Muscle of back (tissue), 11 donors: Measurements from ENCODE around the gene FBLN1. TPM values are rescaled to one million over a fixed set of nuclear protein-coding genes. Genes with fewer than 3 reads are reported as not detected.
"Not testable (repeated sequence)": the region's sequence is repeated elsewhere in the genome, so short reads cannot be mapped to it uniquely, and the experiment has no call there.

Experiments
- DNase-seq, 3 donors: peaks; one replicate each; pipeline versions ENCODE4 v3.0.0 to v3.0.0-alpha.2; 2013
- polyA plus RNA-seq, 10 donors: library from polyadenylated mRNA; unstranded; fragments of 120-200 nt; gene quantifications; one replicate each; pipeline ENCODE4 v1.2.1, GENCODE V29; 2013; ENCODE audit not compliant: insufficient read length in 10 of 10

FBLN1 gene
- polyA plus RNA-seq, 10 donors, result 110 to 365 (median 157) TPM

DNA sequence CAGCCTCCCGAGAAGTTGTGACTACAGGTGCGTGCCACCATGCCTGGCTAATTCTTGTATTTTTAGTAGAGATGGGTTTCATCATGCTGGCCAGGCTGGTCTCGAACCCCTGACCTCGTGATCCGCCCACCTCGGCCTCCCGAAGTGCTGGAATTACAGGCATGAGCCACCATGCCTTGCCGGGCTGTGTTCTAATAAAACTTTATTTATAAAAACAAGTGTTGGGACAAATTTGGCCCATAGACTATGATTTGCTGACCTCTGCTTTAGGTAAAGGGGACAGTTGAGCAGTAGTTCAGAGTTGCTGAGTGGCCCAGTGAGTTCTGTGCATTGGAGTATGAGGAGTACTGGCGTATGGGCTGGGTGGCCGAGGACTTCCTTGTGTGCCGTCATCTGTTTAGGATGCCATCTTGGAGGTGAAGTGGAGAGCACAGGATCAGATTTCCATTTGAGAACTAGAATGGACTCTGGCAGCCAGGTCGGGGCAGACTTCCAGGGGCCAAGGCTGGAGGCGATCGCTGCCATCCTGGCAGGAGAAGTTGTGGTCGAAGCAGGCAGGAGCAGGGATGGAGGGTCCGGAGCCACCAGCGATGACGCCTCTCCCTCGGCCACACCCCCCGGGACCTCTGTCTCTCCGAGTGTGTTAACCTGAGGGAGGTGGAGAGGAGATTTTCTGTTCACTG is 43.8 kb downstream of the FBLN1 start:
- DNase-seq, result no peak

DNA sequence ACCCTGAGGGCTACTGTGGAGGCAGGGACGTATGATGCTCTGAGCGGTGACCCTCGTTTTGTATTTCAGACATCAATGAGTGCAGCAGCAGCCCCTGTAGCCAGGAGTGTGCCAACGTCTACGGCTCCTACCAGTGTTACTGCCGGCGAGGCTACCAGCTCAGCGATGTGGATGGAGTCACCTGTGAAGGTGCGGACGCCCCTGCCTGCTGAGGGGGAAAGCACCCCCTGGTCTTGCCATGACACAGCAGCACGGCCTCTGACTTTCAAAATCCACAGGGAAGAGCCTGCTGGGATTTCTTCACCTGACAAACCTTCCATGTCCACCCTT is 44.3 kb downstream of the FBLN1 start:
- no peak for DNase-seq

GRCh38 chr22:45547731-45548130 is 45.0 kb downstream of the FBLN1 start:
- no peak for DNase-seq

DNA sequence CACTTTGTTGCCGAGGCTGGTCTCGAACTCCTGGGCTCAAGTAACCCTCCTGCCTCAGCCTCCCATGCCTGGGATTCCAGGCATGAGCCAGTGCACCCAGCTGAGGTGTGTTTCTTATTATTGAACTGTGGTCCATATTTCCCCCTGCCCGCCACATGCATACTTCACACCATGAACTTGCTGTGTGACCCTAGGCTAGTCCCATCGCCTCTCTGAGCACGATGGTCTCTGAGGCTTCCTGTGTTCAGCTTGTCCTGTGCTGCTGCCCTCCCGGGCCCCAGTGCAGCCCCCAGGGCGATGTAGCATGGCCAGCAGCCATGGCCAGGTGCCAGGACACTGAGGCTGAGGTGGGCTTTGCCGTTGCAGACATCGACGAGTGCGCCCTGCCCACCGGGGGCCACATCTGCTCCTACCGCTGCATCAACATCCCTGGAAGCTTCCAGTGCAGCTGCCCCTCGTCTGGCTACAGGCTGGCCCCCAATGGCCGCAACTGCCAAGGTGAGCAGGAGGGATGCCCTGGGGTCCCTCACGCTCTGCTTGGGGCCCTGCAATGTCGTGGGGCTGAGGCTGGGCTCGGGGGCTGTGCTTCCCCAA is 45.7 kb downstream of the FBLN1 start:
- no peak for DNase-seq

DNA sequence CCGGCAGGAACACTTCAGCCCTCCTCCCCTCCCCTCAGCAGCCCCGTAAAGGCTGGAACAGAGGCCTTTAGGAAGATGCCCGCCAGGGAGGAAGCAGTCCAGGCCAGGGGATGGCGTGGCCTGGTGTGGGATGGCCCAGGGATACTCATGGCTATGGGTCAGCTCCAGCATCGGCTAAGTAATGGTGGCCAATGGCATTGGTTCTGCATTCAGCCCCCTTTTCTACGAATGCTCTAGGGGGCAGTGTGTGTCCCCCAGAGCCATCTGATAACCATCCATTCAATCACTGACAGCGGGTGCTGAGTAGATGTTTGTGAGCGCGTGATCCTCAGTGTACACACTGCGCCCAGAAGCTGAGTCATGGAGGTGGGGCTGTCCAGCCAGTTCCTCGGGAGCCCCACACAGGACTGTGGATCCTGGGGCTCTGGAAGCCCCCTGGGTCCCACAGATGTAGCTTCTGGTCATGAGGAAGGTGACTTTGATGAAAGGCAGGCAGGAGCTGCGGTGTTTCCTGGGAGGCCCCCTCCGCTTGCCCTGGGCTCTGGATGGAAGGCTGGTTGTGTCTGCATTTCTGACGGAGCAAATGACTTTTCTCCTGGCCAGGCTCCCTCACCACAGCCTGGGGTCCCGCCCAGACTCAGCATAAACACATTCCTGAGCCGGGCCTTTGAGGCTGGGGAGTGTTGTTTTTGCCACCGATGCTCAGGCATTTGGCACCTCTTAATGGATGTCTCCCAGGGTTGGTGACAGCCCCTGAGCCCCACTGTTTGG is 46.5 kb downstream of the FBLN1 start:
- DNase-seq, result peak in 2 of 3 donors; percentile 49 to 78

DNA sequence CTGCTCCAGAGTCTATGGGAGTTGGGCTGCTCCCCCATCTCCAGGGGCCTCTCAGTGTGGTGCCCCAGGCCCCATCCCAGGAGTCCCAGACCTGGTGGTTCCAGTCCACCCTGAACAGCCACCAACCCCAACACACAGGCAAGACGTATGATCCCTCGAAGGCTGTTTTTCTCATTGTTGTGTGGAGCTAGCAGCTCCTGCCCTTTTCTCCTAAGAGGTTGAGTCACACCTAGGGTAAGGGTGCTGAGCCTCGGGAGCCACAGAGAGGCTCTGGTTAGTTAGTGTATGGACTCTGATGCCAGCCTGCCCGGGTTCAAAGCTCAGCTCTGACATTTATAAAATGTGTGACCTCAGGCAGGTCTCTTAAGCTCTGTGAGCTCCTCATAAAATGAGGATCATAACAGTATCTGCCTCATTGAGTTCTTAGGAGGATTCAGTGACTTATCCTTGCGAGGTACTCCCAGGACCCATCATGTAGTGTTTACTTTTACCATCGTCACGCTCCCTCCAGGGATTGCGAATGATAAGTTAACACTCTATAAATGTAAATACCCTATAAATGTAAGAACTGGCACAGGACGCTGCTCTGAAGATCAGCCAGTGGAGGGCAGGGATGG is 47.2 kb downstream of the FBLN1 start:
- no peak for DNase-seq

- no peak for DNase-seq
Measured at GRCh38 chr22:45550416-45550815, 47.7 kb downstream of the FBLN1 start.

DNA sequence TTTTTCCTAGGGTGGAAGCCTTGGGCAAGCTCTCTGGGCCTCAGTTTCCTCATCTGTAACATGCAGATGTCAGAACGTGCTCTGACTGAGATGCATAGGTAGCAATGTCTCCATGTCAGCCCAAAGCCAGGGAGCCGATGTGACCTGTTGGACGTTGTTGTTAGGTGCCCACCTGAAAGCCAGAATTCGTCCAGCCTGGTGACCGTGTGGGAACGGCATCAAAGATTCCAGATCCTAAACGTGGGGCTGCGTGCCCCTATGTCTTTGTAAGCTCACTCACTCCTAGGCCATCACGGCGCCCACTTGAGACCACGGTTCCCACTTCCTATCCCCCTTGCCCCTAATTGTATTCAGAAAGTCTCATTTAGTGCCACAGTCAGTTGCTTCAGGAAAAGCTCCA is 48.2 kb downstream of the FBLN1 start:
- no peak for DNase-seq

DNA sequence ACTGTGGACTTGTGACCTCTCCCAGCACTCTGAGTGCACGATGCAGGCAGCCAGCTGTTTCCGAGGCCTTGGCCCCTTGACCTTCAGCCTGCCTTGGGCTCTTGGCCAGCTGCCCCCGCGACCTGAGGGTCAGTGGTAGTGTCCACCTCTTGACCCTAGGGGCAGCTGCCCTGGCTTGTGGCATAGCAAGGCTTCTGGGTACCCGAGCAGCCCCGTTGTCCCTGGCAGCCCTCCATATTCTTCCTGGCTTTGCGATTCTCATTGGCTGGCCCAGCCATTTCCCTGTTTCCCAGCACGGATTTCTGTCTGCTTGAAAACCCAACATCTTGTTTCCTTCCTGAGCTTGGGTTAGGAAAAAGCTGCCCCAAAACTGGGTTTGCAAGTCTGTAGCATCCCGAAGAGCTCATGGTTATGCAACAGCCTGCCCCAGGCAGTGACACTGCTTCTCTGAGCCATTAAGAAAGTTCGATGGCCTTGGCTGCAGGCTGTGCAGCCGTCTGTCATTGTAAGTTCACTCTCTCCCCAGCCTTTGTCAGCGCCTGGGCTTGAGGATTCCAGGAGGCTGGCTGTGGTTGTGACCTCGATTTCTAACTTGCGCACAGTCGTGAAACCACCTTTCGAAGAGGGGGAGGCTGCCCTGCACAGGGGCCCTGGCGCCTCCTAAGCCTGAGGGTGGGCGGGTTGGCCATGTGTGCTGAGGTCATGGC is 48.8 kb downstream of the FBLN1 start:
- DNase-seq, result peak in 1 of 3 donors; percentile 33

- no peak for DNase-seq
Measured at GRCh38 chr22:45552017-45552411, 49.3 kb downstream of the FBLN1 start.

DNA sequence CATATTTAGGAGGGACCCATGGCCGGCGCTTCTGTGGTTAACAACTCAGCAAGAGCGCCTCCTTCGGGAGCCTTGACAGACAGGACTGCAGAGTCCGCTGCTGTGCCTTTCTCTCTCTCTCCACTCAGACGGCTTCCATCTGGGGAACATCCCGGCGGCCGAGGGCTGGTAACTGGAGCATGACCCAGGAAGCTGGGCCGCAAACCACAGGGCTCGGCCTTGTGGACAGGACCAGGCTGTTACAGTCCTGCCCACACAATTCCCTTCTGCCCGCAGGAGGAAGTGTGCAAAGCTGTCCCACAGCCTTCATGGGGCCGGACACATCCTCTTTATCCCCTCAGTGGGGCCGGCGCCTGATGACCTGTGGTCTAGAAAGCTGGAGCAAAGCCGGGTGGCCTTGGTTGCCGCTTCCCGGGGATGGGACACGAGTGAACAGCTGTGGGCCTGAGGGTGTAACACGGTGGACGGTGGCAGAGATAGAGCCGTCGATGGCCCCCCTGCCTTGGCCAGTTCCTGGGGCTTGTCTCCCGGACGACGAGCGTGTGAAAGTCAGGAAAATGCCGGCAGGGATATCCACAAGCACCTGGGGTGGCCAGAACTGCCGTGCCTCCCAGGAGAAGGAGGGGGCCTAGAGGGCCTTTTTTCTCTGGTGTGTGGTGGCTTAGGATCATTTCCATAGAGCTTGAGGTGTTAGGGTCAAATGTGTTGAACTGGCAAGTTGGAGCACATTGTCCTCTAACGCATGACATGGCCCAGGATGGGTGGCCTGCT is 50.1 kb downstream of the FBLN1 start:
- DNase-seq, result peak in 2 of 3 donors; percentile 40 to 79

DNA sequence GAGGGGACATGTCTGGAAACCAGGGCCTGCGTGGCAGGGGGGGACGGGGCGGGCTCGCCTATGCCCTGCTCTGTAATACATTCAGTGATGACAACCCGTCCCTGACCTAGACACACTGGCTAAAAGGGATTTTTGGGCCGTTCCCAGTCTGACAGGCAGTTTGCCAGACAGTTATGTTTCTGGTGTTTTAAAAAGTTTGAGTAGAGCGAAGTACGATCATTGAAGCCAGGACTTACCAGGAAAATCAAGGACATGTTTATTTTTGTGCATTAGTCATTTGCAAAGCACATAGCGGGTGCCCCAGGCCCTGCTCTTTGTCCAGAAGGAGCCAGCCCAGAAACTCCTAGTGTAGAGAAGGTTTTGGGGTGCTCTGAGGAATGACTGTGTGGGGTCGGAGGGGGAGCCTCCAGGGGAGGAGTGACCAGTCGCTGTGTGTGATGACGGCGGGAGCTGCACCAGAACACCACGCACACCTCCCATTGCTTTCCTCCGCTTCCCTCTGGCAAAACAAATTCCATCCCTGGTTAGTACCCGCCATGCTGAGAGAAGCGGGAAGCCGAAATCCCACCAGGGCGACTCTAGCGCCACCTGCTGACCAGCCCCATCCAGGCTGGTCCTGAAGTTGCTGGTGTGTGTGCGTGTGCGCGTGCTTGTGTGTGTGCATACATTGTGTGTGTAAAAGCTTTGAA is 50.8 kb downstream of the FBLN1 start:
- peak; percentile 80 to 92 (median 86) for DNase-seq

DNA sequence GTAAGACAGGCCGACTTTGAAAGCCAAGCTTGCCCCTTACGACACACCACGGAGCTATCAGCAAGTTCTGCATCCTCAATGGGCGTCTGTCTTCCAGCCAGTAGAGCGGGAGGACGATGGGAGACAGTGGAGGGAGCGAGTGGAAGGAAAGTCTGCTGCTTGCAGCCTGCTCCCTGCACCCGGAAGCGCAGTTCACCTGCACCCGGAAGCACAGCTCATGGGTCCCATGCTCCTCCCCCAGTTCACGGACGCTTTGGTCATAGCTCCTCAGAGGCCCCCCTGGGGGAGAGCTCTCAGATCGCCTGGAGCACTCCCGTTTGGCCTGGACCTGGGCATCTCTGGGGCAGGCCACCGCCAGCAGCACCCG is 51.3 kb downstream of the FBLN1 start:
- no peak for DNase-seq

DNA sequence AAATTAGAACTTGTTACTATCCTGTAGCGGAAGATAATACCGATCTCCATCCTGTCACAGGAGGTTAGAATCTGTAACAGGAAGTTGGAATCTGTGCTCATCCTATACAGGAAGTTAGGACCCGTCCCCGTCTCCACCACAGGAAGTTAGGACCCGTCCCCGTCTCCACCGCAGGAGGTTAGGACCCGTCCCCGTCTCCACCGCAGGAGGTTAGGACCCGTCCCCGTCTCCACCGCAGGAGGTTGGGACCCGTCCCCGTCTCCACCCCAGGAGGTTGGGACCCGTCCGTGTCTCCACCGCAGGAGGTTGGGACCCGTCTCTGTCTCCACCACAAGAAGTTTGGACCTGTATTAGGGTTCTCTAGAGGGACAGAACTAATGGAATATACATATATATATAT is 52.2 kb downstream of the FBLN1 start:
- DNase-seq, result no peak

DNA sequence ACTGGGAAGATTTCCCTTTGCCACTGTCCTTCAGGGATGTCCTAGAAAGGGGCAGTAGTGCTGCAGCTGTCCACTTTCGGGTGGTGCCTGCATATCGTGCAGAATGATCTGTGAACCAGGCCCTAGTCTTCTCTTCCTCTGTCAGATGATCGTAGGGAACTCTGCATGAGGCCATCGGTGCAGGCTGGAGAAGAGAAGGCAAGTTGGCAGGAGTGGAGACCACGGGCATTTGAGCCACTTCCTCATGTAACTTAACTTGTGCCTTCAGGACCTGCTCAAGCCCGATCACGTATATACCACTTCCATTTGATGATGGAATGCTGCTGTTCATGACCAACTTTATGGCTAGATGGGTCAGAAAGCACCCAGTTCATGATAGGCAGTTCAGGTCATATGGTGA is 55.2 kb downstream of the FBLN1 start:
- DNase-seq, result not testable (repeated sequence)

DNA sequence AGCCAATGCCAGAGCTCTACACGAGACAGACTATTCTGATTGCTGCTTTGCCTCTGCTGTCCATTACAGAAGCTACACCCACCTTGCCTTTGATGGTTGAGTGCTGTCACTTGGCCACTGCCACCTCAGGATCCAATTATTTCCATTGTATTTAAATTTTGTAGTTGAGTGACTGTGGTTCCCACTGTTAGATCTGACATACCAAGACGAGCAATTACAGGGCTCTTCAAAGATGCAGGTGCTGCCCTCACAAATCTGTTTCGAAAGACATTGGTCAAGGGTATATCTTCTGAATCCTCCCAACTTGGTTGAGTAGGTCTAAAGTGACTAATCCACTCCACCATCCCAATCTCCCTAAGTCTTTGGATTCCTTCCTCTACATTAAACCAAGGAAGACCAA is 57.4 kb downstream of the FBLN1 start:
- DNase-seq, result not testable (repeated sequence)

DNA sequence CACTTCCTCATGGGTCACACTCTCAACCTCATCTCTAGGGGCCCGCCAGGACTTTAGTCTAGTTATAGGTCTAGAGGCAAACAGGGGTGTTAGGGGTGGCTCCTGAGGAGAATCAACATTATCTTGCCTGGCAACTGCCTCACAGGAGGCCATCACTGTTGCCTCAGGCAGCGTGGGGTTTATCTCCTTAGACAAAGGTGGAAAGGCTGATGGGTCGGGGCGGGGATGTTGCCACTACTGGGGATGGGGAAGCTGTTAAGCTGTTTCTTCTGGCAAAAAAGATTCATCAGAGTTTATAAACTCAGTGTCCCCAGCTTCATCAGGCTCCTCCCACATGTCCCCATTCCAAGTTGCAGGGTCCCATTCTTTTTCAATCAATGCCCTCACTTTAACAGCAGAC is 58.1 kb downstream of the FBLN1 start:
- not testable (repeated sequence) for DNase-seq

GRCh38 chr22:45562102-45562501 is 59.4 kb downstream of the FBLN1 start:
- DNase-seq, result no peak

GRCh38 chr22:45562537-45563361 is 60.1 kb downstream of the FBLN1 start:
- DNase-seq, result no peak
